CD4-positive, alpha-beta T cell treated with Interleukin-2 at 100 ng/mL for 4 hours (primary cell): Measurements from ENCODE around the gene MAN1A1.

Source experiments
- DNase-seq: peaks from one replicate; pipeline ENCODE4 v3.0.0-alpha.2; 2020; ENCODE audit warnings: low spot score

Gene MAN1A1

GRCh38 chr6:119142041-119142440 is 207.5 kb downstream of the MAN1A1 start:
- DNase-seq: no peak

- DNase-seq: no peak
Observed at GRCh38 chr6:119140196-119141140, 209.1 kb downstream of the MAN1A1 start.

GRCh38 chr6:119138906-119139541 is 210.5 kb downstream of the MAN1A1 start:
- DNase-seq: no peak

- no peak for DNase-seq
Observed at GRCh38 chr6:119137194-119138072, 212.1 kb downstream of the MAN1A1 start.

- no peak for DNase-seq
Observed at GRCh38 chr6:119134752-119135151, 214.8 kb downstream of the MAN1A1 start.

- no peak for DNase-seq
Observed at GRCh38 chr6:119133400-119133799, 216.2 kb downstream of the MAN1A1 start.

- no peak for DNase-seq
Observed at GRCh38 chr6:119132261-119132981, 217.1 kb downstream of the MAN1A1 start.

GRCh38 chr6:119129968-119130484 is 219.5 kb downstream of the MAN1A1 start:
- DNase-seq: no peak

GRCh38 chr6:119129148-119129967 is 220.2 kb downstream of the MAN1A1 start:
- peak; percentile 77 for DNase-seq

- DNase-seq: no peak
Observed at GRCh38 chr6:119128252-119128912, 221.2 kb downstream of the MAN1A1 start.

GRCh38 chr6:119127627-119128026 is 221.9 kb downstream of the MAN1A1 start:
- no peak for DNase-seq
